NCI-H1092 (cell line): ENCODE results near the gene RRP1B.

Source experiments
- DNase-seq: peaks from one replicate; lab custom pipeline; 2025; lab: John Stamatoyannopoulos, UW

Gene RRP1B

GRCh38 chr21:43740497-43741156, 81.3 kb downstream of the RRP1B start:
- peak; percentile 70 for DNase-seq

DNA sequence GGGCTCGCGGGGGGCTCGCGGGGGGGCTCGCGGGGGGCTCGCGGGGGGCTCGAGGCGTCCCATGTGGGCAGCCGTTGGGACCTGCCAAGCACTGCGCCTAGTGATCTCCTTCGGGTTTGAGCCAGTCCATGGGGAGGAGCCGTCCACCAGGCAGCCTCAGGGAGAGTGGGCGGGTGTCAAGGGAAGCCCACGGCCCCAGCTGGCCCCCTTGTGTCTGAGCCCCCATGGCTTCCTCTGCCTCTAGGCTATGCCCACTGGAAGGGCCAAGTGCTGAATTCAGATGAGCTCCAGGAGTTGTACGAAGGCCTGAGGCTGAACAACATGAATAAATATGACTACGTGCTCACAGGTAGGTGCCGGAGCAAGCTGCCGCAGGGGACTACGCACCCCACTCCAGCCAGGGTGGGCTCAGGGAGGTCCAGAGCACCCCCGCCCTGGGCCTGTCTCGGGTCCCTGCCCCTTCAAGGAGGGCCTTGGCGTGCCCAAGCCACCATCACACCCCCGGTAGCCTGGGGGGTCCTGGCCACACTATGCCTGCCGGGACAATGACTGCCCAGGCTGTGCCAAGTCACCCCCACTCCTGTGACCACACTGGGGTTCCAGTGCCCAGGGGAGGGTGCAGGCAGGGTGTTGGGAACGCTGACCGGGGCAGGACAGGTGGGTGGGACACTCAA, 82.2 kb downstream of the RRP1B start:
- no peak for DNase-seq

- DNase-seq = no peak
Observed at GRCh38 chr21:43743947-43744346, 84.6 kb downstream of the RRP1B start.

DNA sequence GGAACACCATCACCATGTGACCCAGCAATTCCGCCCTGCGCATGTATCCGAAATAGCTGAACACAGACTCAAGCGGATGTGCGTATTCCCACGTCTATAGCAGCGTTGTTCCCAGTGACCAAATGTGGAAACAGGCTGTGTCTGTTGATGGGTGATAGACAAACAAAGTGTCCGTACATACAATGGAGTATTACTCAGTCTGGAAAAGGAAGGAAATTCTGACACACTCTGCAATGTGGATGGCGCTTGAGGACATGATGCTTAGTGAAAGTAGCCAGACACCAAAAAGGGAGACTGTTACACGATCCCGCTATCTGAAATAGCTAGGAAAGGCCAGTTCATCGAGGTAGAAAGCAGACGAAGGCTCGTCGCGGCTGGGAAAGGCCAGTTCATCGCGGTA, 85.4 kb downstream of the RRP1B start:
- no peak for DNase-seq
